GM19043 (cell line): ENCODE data around the gene ABCE1.
A peak's percentile ranks its signal among the peaks of the same experiment; 100 is the strongest.

Source experiments
- ATAC-seq: cut with Tn5 transposase; IDR thresholded peaks from one replicate; pipeline ENCODE4 v1.9.1; 2021; ENCODE audit warnings: low read depth; ENCODE audit not compliant: unreplicated experiment

The ABCE1 gene

GRCh38 chr4:145097821-145098674, at the start of gene ABCE1, which contains the start of gene ANAPC10:
Gene ABCE1 (plus strand): TSS chr4:145098311. CDS start chr4:145104413, 6,102 bp downstream.
Gene ANAPC10 (minus strand): TSS chr4:145098196. CDS start chr4:145096099, 2,097 bp downstream.
- peak; percentile 75 for ATAC-seq

GRCh38 chr4:145048817-145049216, 49.3 kb upstream of the ABCE1 start:
- no peak for ATAC-seq

- no peak for ATAC-seq
Observed at GRCh38 chr4:145049241-145049640, 48.9 kb upstream of the ABCE1 start.

GRCh38 chr4:145055533-145056257, 42.4 kb upstream of the ABCE1 start:
- ATAC-seq, result no peak

- no peak for ATAC-seq
Observed at GRCh38 chr4:145056325-145057130, 41.6 kb upstream of the ABCE1 start.

GRCh38 chr4:145058256-145058655, 39.9 kb upstream of the ABCE1 start:
- ATAC-seq, result no peak

GRCh38 chr4:145061318-145061920, 36.7 kb upstream of the ABCE1 start:
- ATAC-seq, result no peak

GRCh38 chr4:145066063-145066501, 32.0 kb upstream of the ABCE1 start:
- no peak for ATAC-seq

GRCh38 chr4:145069361-145069760, 28.8 kb upstream of the ABCE1 start:
- no peak for ATAC-seq

GRCh38 chr4:145071560-145071959, 26.6 kb upstream of the ABCE1 start:
- no peak for ATAC-seq

GRCh38 chr4:145075742-145076468, 22.2 kb upstream of the ABCE1 start:
- ATAC-seq, result no peak

GRCh38 chr4:145076469-145076855, 21.6 kb upstream of the ABCE1 start:
- no peak for ATAC-seq

- no peak for ATAC-seq
Observed at GRCh38 chr4:145081756-145082155, 16.4 kb upstream of the ABCE1 start.

- ATAC-seq, result no peak
Observed at GRCh38 chr4:145083891-145084605, 14.1 kb upstream of the ABCE1 start.

- no peak for ATAC-seq
Observed at GRCh38 chr4:145090380-145090779, 7.7 kb upstream of the ABCE1 start.

- ATAC-seq, result no peak
Observed at GRCh38 chr4:145093638-145094037, 4.5 kb upstream of the ABCE1 start.

- ATAC-seq, result peak; percentile 0
Observed at GRCh38 chr4:145097331-145097820, 735 bp upstream of the ABCE1 start.

GRCh38 chr4:145098675-145099037, 545 bp downstream of the ABCE1 start:
- peak; percentile 15 for ATAC-seq

- ATAC-seq, result no peak
Observed at GRCh38 chr4:145099653-145100052, 1.5 kb downstream of the ABCE1 start.
